Activated effector memory CD4-positive, alpha-beta T cell treated with anti-CD3 and anti-CD28 coated beads, Interleukin-2, amount 50 U/mL, for 16 hours (primary cell): Measurements from ENCODE around the gene MMP21.

Source experiments
- DNase-seq: peaks from one replicate; pipeline ENCODE4 v3.0.0-alpha.2; 2020

The MMP21 gene, protein sequence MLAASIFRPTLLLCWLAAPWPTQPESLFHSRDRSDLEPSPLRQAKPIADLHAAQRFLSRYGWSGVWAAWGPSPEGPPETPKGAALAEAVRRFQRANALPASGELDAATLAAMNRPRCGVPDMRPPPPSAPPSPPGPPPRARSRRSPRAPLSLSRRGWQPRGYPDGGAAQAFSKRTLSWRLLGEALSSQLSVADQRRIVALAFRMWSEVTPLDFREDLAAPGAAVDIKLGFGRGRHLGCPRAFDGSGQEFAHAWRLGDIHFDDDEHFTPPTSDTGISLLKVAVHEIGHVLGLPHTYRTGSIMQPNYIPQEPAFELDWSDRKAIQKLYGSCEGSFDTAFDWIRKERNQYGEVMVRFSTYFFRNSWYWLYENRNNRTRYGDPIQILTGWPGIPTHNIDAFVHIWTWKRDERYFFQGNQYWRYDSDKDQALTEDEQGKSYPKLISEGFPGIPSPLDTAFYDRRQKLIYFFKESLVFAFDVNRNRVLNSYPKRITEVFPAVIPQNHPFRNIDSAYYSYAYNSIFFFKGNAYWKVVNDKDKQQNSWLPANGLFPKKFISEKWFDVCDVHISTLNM

DNA sequence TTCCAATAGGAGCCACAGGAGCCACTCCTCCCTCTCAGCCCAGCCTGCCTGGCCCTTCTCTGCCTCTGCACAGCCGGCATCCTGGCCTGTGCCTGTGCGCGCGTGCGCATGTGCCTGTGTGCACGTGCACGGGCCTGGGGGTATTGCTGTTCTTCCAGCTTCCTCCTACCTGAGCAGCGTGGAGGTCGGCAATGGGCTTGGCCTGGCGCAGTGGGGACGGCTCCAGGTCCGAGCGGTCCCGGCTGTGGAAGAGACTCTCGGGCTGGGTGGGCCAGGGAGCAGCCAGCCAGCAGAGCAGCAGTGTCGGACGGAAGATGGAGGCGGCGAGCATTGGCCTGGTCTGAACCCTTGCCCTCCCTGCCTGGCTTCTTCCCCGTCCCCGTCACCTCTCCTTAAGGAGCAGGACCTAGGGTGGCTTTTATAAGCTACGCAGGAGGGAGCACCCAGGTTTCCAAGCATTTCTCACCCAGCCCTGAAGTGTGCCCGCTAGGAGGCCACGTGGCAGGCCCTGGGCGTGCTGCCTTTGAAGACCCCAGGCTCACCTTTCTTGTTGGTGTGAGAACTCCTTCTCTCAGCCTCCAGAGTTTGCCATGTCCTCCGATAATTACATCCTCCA is at the start of gene MMP21:
Gene MMP21, minus strand, starts transcription at position 331 of the 616 bp plus-strand sequence. Its CDS starts 0 bp downstream, at position 331.
- DNase-seq: no peak

DNA sequence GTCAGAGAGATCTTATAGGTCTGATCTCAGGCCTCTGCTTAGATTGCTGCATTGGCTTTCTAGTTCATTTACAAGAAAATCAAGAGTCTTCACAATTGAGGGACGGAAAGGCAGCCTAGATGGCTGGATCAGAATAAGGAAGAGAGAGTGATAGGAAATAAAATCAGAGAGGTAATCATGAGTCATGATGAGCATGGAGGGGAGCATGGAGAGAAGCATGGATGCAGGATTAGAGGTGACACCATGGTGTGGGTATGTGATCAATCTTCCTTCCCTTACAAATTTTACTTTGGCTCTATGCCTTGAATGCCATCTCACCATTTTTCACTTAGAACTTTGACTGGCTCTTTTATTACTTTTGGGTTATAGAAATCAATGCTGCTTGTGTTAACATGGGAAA is 49.1 kb upstream of the MMP21 start:
- no peak for DNase-seq

DNA sequence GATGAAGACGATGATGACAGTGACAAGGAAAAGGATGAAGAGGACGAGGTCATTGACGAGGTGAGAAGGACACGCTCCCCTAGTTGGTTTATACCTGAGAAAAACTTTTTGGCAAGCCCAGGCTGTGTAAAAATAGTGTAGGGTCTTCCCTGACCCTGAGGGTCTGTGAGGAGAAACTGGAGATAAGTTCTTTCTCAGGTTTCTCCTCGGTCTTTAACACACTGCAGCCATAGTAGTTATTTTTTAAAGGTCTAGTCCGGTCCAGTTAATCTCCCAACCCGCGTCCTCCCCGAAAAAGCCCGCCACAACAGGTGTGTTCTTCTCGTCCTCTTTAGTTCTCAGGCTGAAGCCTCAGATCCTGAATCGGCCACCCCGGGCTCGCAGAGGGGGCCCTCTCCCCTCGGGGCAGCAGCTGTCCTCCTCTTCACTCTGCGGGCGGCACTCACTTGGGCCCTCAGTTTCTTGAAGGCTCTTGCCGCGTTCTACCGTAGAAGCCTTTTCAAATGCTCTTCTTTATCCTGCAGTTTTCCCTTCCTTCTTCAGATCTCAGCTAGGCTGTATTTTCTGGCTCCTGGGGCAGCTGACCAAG is 48.1 kb upstream of the MMP21 start:
- peak; percentile 71 for DNase-seq

DNA sequence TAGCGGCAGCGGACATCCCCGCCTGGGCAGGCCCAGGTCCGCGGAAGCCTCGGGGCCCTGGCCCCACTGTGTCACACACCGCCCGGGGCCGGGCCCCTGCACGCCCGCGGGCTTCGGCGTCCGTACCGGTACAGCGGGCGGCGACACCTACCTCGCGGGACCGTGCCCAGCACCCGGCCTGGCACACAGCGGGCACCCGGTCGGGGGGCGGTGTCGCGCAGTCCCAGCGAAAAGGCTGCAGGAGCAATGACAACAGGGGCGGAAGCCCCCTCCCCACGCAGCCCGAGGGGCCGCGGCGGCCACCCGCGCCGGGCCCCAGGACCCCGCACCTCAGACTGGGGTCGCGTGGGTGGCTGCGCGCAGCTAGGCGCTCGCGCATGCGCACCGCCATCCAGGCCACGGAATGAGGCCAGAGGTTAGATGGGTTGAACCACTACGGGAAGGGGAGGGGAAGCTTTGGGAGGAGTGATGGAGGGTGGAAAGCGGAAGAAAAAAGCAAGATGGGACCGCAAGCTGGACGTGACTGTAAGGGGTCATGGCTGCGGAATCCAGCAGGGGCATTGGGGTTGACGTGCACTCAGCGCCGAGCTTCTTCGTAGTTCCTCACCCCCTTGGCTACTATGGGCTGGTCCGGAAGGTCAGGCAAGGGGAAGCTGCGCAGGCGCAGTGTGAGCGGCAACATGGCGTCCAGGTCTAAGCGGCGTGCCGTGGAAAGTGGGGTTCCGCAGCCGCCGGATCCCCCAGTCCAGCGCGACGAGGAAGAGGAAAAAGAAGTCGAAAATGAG is 47.4 kb upstream of the MMP21 start, which contains the start of the genes BCCIP and UROS:
Gene BCCIP, plus strand, starts transcription at position 669 of the 785 bp plus-strand sequence. Its CDS starts 12 bp downstream, at position 681.
Gene UROS, minus strand, starts transcription at position 381 of the 785 bp plus-strand sequence. CDS start 6,759 bp downstream, outside the sequence.
- DNase-seq: peak; percentile 96

DNA sequence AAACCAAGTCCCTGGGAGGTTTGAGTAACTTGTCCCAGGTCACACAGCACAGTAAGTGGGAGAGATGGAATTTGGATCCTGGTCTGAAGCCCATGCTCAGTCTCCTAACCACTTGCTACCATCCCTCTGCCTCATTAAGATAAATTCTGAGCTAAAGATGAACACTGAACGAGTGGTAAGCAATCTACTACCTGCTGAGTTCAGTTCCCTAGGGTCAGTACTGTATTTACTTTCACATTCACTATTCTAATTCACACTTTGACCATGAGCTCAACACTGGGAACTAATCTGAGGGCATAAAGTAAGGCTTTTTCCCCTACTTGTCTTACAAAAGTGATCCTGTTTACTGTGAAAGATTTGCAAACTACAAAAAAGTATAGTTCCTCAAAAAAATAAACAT is 45.1 kb upstream of the MMP21 start:
- DNase-seq: no peak

DNA sequence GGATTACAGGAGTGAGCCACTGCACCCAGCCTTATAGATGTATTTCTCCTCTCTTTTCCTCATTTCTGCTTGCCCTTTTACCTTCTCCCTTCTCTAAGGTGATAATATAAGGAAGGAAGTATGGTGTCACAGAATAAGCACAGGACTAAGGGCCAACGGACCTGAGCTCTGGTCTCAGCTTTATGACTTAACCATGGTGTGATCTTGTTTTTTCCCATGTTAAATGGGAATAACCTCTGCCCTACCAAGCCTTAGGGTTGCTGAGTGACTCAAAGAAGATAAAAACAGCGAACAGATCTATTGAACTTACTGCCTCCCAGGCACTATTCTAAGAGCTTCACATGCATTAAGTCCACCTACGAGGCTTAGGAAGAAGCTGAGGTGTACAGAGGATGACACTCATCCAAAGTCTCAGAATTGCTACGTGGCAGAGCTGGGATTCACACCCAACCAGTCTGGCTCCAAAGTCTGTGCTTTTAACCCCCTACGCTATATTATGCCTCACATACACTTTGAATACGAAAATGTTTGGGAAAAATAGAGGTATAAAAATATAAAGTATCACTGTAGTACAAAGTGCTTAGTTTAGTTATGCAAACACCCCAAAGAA is 41.8 kb upstream of the MMP21 start:
- DNase-seq: no peak

DNA sequence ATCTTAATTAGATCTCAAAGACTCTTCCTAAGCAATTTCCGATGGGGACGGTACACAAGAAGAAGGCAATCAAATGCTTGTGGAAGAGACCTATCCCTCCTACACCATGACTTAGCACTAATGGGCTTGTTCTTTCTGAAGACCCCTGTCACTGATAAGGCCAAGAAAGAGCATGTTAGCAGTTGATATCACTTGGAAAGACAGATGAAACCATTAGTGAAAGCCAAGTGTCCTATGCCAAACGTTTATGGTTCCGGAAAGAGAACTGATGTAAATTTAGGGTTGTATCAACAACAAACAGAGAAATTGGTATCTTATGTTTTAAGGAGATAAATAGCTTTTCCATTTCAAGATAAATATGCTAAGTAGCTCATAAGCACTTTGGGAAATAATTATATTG is 40.9 kb upstream of the MMP21 start:
- DNase-seq: no peak

DNA sequence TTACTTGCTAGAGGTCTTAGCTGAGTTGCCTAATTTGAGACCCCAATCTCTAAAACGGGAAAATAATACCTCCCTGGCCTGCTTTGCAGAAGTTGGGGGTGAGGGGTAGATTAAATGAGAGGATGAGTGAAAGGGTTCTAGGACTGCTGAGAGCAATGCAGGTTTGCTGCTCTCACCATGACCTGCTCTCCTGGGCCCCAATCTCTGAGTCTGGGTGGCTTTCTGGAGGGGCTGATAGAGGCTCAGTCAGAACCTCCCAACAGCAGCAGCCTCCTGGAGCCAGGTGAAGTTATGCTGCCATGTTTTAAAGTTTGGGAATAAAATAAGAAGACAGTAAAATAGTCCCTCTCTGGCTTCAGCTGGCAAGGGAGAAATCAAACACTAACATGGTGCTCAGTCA is 40.1 kb upstream of the MMP21 start:
- no peak for DNase-seq

DNA sequence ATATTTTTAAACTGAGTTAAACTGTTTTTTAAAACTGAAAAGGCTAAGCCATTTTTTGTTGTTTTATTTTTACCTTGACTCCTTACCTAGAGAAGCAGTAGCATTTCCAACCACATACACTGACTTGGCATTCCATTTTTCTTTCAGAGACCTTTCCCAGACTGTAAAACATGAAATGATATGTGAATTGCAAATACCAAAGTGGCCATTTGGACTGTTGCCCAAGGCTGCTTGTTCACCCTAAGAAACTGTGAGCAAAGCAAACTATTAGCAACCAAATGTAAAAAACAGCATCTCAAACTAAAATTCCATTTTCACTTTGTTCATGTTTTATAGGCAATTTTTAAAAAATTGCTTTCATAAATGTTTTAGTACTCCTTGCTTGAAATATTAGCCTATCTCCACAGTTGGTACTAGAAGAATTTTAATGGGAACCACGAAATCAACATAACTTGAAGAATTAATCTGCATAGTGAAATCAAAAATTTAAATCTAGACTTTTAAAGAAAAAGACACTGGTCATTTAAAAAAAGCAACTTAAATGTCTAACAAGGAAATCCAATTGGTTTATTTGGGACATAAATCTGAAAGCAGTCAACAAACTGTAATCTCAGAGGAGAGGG is 36.6 kb upstream of the MMP21 start:
- no peak for DNase-seq

DNA sequence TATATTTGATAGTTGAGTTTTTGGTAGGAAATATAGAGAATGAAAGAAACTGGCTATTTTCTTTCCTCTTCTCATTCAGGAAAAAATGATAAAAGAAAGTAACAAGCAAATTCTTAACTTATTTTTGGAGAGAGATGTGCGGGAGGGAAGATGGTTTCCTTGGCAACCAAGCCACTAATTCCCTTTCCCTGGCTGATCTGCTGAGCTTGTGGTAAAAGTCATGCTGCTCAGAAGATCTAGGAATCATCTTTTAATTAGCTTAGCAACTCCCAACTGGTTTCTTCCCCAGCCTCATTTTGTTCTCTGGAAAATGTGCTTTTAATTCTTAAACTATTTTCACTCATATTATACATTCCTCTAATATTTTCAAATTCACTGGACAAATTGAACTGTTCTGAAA is 35.6 kb upstream of the MMP21 start:
- no peak for DNase-seq

DNA sequence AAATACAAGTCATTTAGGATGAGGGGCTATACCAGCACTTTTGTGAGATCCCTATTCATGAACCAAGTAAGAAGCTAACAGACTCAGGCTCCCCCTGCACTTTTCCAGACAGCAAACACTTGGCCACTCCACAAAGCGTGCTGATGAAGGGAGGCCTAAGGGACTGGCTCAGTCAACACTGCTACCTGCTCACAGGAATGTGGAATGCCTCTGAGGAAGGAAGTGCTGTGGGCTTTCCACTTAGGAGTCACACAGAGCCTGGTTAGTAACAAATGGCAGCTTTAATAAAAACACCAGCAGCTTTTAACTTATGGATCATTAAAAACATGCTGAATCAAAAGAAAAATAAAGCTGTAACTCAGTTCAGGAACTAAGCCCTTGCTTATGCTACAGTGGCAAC is 32.4 kb upstream of the MMP21 start:
- DNase-seq: no peak

DNA sequence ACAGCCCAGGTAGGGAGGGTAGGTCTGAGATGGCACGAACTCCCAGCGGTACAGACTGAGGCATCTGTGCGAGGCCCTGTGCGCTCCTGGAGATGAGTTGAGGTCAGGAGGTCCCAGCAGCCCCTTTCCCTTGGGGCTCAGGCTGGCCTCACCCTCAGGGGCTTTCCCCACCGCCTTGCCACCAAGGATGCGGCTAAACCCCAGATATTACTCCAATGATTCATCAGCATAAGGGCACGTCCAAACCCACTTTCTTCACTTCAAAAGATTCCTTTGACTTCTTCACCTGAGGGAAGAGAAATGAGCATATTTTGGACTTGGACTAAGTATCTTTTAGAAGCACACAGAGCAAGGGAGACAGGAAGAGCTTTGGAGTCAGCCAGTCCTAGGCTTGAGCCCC is 27.1 kb upstream of the MMP21 start:
- no peak for DNase-seq

DNA sequence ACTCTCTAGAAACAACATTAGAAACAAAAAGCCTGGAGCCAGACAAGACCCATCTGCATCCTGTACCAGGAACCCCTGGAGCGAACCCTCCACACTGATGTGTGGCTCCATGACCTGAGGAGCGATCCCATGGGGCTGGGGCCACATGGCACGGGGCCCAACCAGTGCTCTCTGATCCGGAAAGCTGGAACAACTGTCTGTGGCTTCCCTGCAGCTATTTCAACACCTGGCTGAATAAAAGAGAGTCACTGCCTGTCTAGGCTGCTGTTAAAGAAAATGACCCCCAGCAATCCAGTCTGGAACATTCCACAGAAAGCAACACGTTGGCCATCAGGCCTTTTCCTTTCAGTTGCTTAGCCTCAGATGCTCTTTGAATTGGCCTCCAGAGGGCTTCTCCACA is 26.5 kb upstream of the MMP21 start:
- DNase-seq: no peak

DNA sequence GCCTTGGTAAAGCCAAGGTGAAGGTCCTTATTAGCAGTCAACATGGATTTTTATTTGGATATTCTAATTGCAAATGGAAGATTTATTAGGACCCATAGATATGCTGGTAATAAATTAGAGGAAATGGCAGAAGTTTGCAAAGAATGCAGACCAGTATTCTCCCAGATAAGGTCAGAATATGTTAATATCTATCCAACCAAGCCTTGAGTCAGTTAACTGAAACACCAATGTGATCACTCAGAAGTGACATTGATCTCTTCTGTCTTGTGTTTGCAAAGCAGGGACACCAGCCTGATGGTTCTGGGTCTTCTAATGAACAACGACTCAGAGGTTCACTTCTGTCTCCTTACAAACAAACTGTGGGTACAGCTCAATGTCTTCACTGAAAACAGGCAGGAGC is 26.0 kb upstream of the MMP21 start:
- DNase-seq: no peak

DNA sequence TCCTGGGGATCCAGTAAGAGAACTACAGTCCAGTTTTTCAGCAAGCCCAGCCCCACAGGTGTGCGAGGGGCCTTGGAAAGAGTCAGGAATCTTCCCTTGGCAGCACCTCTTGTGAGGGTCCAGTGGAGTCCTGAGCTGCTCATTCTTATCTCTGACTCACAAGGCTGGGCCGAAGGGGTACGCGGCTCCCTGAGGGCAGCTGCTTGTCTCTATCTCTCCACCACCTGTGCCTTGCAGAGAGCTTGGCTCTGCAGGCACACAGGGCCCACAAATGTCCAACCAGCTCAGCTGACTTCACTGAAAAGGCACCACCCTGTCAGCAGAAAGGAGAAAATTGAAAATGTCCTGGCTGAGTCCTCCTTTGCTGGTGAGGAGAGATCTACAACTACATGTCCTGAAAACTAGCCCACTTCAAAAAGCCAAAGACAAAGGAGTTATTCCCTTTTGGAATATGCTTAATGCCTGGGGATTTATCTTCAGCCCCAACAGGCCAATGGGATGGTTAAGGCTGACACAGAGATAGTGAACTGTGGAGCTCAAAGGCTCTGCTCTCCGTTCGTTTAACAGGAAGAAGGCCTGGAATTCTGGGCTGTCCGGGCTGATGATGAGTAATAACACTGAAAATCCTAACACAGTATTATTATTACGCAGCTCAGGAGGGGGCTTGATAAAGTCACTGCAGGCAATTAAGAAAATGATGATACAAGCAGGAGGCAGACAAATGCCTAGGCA is 24.0 kb upstream of the MMP21 start:
- DNase-seq: no peak

DNA sequence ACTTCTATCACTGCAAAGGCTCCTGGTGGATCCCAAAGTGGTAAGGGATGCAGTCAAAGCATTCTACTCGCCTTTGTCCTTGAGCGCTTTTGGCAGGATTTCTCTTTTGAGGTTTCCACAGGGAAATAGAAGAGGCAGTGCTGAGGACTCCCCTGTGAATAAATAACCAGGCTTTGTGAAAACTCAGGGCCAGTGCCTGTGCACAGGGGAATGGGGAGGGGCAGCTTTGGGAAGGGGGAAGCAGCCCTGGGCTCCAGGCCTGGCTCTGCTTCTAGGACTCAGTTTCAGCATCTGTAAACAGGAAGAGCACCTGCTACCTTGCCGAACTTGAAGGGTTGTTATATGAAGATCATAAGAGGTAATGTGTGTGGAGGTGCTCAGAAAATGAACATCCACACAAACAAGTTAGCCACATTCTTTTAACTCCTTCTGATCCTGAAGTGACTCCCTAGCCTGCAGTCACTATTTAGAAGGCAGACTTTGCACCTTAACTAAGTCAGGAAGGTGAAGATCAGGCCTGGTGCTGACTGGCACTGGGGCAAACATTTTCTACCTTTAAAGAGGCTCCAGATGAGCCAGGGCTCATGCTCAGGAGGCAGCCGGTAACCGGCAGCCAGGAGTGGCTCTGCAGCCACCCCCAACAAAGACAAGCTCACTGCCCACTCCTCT is 22.5 kb upstream of the MMP21 start:
- DNase-seq: no peak

DNA sequence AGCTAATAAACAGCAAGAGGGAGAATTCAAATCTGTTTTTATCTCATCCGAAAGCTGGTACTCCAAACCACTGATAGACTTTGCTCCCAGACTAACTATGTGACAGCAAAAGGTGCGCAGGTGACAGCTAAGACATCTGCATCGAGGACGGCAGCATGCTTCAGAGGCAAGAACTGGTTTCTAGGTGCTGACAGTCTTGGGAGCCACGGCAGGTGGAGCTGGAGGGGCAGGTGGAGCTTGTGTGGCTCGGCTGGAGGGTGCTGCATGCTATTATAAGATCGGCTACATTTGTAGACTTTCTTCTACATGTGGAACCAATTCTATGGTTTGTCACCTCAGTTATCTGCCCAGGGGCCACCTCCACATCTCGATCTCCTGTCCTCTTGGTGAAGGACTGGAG is 21.8 kb upstream of the MMP21 start:
- no peak for DNase-seq

DNA sequence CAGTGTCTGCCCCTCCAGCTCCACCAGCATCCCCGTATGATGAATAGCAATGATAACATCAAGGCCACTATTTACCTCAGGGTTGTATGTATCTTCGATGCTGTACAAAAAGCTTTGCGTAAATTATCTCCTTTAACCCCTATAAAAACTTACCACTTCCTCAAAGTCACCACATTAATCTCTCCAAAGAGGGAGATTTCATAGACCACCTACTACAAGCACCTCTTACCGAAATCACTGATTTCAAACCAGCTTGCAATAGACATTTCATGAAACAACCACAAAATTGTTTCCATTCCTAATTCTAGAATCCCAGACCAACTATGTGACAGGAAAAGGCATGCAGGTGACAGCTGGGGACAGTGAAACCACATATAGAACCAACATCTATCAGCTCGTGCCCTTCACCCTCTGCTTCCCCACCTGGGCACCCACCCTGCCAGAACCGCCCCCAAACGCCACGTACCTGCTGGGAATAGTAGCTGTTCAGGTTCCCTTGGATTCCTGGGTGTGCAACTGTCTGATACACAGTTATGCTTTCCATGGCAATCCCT is 20.1 kb upstream of the MMP21 start:
- DNase-seq: no peak

DNA sequence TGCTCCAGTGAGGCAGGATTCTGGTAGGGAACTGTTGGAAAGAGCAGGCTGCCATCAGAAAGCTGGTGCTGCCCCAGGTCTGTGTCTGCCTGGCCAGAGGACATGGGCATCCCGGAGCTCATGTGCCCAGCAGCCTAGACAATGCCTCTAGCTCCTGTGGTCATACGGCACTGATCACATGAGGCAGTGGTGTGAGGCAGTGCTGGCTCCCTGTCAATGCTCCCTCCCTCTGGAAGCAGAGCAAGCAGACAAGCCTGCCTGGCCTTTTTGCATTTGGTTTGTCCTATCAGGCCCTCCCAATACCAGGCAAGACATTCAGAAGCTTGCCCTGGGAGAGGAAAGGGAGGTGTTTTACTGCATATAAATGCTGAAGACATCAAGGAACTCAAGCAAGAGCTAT is 19.5 kb upstream of the MMP21 start:
- no peak for DNase-seq
